Measurements from ENCODE around the gene CSTB.
A peak's percentile ranks its signal among the peaks of the same experiment; 100 is the strongest.

The CSTB gene

DNA sequence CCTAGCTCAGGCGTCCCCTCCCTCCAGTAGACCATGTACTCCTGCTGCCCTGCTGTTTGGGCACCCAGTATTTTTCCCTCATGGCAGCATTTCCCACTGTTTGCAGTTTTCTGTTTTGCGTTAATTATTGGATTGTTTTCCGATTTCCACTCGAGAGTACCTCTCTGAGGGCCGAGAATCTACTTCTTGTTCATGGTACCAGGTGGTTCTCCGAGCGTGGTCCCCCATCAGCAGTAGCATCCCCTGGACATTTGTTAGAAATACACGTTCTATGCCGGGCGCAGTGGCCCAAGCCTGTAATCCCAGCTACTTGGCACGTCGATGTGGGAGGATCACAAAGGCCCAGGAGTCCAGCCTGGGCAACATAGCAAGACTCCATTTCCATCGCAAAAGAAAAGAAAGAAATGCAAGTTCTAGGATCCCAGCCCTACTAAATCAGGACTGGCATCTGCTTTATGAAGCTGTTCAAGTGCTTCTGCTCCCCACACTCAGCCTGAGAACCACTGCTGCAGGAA is 14.0 kb upstream of the CSTB start:
- DNase-seq (ENCODE audit: low read depth in 2 of 2), result no peak

DNA sequence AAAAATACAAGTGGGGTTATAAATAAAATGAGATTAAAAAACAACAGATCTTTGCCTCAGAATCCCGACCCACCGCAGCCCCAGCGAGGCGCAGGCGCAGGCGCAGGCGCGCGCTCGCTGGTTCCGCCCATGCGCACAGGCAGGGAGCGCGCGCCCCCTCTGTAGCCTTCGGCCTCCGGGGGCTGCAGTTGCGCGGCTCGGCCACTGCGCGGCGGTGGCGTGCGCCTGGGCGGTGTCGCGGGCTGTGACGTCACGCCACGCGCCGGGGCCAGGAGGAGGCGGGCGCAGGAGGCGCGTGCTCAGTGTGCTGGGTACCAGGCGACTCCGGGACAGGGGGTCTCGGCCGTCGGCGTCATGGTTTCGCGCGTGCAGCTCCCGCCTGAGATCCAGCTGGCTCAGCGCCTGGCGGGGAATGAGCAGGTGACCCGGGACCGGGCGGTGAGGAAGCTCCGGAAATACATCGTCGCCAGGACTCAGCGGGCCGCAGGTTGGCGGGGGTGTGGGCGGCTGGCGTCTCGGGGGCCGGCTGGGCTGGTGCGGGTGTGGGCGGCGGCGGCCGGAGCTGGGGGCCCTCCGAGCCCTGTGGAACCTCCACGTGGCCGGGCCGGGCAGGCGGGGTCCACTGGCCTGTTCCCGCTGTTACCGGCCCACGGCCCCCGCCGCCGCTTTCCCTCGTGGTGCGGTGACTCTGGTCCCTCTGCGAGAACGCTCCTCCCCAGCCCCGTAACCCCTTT is 13.3 kb upstream of the CSTB start, which contains the start of gene RRP1:
Gene RRP1, plus strand, starts transcription at position 302 of the 734 bp plus-strand sequence. Its CDS starts 53 bp downstream, at position 355.
- DNase-seq (ENCODE audit: low read depth in 2 of 2), result peak; percentile 89 to 90

DNA sequence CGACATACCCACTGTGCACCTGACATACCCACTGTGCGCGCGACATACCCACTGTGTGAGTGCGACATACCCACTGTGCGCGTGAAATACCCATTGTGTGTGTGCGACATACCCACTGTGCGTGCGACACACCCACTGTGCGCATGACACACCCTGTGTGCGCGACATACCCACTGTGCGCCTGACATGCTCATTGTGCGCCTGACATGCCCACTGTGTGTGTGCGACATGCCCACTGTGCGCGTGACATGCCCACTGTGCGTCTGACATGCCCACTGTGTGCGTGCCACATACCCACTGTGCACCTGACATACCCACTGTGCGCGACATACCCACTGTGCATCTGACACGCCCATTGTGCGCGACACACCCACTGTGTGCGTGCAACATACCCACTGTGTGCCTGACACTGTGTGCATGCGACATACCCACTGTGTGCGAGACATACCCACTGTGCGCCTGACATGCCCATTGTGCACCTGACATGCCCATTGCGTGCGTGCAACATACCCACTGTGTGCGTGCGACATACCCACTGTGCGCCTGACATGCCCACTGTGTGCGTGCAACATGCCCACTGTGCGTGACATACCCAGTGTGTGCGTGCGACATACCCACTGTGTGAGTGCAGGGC is 10.8 kb upstream of the CSTB start:
- DNase-seq (ENCODE audit: low read depth in 2 of 2), result no peak

DNA sequence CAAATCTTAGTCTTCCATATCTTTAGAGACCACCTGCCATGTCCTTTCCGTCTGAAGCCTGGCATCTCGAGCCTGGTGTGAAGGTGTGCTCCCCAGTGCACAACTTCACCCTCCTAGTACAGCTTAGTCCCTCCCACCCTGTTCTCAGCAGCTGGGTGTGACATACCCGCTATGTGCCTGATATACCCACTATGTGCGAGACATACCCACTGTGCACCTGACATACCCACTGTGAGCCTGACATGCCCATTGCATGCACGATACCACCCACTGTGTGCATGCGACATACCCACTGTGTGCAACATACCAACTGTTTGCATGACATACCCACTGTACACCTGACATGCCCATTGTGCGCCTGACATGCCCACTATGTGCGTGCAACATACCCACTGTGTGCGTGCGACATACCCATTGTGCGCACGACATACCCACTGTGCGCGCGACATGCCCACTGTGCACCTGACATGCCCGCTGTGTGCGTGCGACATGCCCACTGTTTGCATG is 10.2 kb upstream of the CSTB start:
- no peak for DNase-seq (ENCODE audit: low read depth in 2 of 2)

DNA sequence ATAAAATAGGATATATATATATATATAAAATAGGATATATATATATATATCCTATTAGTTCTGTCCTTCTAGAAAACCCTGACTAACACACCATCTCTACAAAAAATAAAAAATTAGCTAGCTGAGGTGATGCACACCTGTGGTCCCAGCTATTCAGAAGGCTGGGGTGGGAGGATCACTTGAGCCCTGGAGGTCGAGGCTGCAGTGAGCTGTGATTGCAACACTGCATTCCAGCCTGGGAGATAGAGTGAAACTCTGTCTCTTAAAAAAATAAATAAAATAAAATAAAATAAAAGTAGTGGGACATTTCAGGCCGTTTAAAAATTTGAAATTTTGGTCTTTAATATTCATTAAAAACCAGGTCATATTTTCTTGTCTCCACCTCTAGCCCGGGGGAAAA is 9.0 kb upstream of the CSTB start:
- DNase-seq (ENCODE audit: low read depth in 2 of 2), result no peak

DNA sequence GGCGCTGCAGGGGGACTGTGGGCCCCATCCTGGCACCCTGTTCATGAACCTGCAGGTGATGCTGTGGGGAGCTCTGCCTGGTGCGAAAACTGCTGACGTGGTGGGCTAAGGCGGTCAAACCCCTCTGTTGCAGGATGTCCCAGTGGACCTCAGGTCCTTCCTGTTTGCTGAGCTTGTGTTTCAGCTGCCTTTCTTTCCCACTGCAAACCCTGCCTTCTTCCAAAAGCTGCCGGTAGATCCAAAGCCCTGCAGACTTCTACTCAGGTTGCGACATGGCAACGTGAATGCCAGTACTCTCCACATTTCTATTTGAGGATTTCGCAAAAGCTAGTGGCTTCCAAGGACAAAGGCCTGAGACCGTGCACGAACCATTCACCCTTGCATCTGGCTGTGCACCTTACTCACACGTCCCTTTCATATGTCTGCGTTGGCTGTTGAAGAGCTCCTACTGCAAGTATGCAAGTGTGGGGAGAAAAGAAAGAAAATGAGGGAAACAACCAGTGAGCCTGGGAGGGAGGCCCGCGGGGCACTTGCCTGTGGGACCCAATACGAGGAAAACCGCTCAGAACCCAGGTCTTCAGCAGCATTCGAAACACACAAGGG is 7.1 kb upstream of the CSTB start:
- DNase-seq (ENCODE audit: low read depth in 2 of 2), result no peak

DNA sequence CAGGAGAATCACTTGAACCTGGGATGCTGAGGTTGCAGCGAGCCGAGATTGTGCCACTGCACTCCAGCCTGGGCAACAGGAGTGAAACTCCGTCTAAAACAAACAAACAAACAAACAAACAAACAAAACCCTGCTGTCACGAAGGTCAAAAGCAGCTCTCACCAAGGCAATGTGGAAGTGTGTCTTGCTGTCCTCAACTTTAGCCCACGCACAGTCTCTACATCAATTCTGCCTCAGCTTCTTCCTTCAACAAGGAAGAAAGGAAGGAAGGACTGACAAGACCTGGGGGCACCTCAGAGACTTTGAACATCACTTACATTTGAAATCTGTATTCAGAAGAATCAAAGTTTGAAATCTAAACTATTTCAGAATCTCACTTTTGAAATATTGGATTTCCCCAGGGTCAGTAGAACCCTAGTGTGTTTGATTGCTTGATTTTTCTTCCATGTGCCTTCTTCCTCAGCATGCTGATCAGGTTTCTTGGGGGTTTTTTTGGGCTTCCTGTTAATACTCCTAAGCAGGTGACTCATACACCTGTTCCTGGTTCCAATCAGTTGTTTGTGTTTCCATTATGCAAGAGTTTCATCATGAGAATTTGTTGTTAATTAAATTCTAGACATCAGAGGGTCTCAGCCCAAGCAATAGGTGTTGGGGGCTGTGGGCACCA is 6.5 kb upstream of the CSTB start:
- DNase-seq (ENCODE audit: low read depth in 2 of 2), result no peak

DNA sequence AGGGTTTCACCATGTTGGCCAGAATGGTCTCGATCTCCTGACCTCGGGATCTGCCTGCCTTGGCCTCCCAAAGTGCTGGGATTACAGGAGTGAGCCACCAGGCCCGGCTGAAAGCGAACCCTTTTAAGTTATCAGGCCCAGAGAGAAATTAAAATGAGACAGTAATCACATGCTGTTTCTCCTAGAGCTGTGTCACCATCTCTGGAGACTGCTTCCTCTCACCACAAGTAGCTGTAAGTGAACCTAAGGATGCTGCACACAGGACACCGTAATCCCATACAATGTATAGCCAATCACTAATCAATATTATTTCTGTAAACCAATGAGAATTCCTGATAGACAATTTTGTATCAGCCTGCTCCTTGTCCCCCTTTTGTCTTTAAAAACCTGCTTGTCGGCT is 5.7 kb upstream of the CSTB start:
- no peak for DNase-seq (ENCODE audit: low read depth in 2 of 2)

DNA sequence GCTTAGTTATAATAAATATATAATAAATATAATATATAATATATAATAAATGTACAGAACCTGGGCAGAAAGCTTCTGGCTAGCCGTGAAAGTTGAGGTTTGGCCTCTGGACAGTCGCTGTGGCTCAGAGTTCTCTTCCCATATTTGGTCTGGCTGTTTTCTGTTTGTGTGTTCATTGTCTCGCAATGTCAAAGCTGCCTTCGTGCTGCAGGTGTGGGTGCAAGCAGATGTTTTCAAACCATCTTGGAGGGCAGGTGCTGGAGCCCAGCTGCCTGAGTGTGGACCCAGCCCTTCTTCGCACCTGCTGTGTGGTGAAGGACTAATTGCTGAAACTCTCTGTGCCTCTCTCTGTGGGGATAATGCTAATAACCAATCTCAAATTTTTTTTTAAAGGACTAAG is 3.6 kb upstream of the CSTB start:
- no peak for DNase-seq (ENCODE audit: low read depth in 2 of 2)

DNA sequence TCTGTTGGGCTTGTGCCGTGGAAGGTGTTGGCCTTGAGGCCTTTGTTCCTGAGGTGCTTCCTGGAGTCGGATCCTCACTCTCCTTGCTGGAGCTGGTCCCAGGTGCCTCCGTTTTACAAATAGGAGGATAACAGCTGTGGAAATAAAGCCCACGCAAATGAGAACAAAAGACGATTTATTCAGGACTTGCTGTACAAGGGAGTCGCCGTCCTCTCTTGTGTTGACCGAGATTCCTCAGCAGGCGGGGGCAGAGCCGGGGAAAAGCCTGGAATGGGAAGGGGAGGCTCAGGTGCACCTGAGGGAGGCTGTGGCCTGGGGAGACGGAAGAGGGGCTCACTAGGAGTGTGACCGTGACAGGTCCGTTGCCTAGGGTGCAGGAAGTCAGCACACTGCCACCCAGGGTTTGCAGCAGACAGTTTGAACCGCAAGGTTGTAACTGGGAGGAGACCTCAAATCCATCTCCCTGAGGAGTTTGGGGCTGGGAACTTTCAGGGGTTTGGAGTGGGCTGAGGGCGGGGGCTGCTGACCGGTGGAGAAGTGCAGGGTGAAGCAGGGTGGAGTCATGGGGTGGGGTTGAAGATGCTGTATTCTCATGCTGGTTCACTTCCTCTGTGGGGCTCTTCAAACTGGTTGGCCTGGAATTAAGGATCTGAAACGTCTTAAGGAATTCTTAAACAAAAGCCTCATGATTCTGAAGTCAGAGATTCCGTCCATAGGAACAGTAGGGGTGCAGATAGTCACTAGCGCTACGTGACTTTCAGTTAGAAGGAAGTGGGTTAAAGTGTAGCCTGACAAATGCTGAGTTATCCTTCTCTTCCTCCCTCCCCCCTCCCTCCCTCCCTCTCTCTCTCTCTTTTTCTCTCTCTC is 2.6 kb upstream of the CSTB start:
- DNase-seq (ENCODE audit: low read depth in 2 of 2), result no peak

DNA sequence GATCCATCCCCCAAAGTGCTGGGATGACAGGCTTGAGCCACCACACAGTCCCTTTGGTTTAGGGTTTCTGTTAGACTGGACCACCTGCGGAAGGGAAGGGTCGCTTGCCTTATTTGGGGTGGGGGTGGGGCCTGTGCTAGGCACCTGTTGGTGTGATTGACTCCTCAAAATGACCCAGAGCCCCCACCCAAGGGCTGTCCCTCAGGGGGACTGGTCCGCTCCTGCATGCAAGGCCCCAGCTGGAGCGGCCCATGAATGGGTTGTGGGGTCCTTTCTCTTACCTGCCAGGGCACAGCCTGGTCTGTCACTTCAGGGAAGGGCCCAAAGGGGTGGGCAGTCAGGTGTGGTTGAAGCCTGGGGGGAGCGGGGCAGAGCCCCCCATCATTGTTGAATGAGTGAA is 1.8 kb upstream of the CSTB start:
- DNase-seq (ENCODE audit: low read depth in 2 of 2), result no peak

DNA sequence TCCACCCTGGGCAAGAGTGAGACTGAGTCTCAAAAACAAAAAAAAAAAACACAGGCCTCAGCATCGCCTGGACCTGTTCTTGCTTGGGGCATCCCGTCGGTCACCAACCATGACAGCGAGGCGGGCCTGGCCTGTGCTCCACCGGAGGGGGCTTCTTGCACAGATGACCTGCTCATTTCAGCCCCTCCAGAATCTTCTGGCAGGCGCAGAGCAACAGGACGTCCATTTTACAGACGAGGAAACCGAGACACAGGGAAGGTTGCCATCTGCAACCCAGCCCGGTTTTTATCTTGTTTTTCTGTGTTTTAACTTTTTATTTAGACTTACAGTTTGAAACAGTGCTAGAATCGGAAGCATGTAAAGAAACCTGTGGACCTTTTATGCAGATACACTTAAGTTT is 918 bp downstream of the CSTB start:
- no peak for DNase-seq (ENCODE audit: low read depth in 2 of 2)

DNA sequence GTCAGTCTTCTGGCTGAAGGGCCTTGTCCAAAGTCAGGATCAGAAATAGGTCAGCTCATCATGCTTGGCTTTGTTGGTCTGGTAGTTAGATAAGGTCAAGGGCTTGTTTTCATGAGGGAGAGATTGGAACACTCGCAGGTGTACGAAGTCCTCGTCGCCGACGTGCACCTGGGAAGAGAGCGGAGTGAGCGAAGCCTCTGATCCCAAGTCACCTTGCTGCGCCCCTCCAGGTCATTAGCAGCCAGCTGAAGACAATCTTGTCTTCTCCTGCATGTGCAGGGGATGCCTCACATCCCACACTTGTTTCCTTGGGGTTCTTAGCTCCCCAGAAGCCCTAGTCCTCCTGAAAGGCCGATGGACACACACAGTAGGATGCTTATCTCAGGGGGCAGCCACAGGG is 1.9 kb downstream of the CSTB start:
- DNase-seq (ENCODE audit: low read depth in 2 of 2), result no peak

DNA sequence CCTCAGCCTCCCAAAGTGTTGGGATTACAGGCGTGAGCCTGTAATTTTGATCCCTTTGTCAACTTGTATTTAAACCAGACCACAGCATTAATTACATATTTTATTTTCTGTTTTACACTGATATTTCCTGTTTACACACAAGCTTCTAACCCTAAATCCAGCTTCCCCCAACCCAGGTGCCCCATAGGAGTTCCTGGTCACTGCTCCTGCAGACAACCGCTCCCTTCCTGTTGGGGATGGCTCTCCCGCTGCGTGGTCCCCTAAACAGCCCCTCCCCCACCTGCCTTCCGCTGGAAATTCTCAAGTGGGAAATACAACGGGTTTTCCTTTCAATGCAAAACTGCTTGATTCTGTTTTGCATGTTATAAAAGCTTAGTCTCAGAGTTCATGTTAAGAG is 3.7 kb downstream of the CSTB start:
- DNase-seq (ENCODE audit: low read depth in 2 of 2), result no peak

DNA sequence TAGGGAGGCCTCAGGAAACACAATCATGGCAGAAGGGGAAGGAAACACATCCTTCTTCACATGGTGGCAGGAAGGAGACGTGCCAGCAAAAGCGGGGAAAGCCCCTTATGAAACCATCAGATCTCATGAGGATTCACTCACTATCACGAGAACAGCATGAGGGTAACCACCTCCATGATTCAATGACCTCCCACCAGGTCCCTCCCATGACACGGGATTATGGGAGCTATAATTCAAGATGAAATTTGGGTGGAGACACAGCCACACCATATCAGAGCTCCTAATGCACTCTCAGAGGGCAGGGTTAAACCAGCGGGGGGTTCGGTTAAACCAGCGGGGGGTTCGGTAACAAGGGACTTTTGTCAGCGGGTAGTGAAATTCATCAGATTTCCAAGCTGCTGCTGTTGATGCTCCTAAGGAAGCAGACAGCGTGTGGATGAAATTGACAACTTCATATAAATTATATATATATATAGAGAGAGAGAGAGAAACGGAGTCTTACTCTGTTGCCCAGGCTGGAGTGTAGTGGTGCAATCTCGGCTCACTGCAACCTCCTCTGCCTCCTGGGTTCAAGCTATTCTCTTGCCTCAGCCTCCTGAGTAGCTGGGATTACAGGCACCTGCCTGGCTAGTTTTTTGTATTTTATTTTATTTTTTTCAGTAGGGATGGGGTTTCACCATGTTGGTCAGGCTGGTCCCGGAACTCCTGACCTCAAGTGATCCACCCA is 4.2 kb downstream of the CSTB start:
- no peak for DNase-seq (ENCODE audit: low read depth in 2 of 2)

DNA sequence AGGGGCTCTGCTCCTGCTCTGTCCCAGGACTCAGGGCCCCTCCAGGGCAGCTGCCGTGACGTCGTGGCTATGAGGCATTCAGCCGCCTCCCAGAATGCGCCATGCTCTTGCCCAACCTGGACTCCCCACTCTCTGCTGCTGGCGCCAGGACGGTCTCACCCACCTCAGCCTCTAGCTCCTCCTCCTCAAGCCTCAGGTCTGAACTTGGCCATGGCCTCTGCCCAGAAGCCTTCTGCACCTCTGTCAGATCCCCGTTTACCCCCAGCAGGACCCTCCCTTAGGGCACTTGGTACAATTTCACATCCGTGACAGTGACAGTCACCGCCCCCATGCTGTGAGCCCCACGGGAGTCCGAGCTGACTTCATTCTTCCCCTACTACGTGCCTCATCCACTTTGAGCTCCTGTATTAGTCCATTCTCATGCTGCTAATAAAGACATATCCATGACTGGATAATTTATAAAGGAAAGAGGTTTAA is 4.9 kb downstream of the CSTB start:
- DNase-seq (ENCODE audit: low read depth in 2 of 2), result no peak

DNA sequence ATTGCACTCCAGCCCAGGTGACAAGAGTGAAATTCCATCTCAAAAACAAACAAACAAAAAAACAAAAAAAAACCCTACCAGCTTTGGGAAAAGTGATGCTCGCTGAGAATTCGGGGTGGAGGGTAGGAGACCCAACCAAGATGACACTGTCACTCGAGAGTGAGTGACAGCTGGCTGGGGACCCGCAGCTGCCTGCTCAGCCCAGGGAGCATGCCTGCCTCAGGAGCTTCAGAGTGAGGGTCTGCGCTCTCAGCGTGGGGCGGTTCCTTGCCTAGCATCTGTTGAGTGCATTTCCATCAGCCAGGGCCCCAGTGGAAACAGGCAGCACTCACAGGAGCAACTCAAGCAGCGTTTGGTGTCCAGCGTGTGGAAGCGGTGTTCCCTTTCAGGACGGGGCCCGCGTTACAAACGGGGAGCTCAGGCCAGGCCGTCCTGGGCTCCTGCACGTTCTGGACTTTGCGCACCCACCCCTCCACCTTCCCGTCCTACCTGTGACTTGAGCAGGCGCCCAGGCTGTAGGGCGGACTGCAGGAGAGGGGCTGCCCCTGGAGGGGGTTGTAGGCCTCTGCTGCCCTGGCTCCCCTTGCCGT is 5.9 kb downstream of the CSTB start:
- no peak for DNase-seq (ENCODE audit: low read depth in 2 of 2)

DNA sequence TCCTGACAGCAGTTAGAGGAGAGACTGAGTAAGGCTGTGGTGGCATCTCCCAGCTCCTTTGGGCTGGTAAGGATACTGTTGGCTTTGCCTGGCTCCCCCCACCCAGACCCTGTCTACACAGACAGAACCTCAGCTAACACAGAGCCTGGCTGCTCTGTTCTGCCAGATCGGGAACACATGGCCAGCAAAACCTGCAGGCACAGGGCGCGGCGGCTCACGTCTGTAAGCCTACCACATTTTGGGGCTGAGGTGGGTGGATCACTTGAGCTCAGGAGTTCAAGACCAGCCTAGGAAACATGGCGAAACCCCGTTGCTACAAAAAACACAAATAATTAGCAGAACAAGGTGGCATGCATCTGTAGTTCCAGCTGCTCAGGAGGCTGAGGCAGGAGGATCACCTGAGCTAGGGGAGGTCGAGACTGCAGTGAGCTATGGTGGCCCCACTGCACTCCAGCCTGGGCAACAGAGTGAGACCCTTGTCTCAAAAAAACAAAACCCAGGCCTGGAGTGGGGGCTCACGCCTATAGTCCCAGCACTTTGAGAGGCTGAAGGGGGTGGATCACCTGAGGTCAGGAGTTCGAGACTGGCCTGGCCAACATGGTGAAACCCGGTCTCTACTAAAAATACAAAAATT is 6.7 kb downstream of the CSTB start:
- no peak for DNase-seq (ENCODE audit: low read depth in 2 of 2)

DNA sequence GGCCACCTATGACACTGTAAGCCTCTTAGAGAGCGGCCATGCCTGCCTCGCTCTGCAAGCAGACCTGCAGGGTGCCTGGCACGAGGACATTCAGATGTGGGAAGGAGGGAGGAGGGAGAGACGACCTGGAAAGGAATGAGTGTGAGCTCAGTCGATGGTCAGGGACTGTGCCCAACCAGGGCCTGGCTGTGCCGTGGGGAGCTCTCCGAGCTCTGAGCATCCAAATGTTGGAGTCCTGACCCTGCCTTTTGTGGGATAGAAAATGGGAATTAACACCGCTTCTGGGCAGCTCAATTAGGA is 7.3 kb downstream of the CSTB start:
- DNase-seq (ENCODE audit: low read depth in 2 of 2), result no peak

Measured in stimulated activated CD8-positive, alpha-beta memory T cell treated with anti-CD3 and anti-CD28 coated beads, Interleukin-7, amount 100 ng/mL, for 1 hour (primary cell).